Fibroblast of peridontal ligament (primary cell): ENCODE data around the gene ALDH1A2.
"Not testable (repeated sequence)": the region's sequence is repeated elsewhere in the genome, so short reads cannot be mapped to it uniquely, and the experiment has no call there.

Experiments
- DNase-seq: peaks from one replicate; pipeline ENCODE4 v3.0.0-alpha.2; 2010; ENCODE audit errors: extremely low read depth

ALDH1A2 gene

GRCh38 chr15:58040150-58040549 is 25.4 kb downstream of the ALDH1A2 start:
- no peak for DNase-seq

GRCh38 chr15:58039079-58040035 is 26.2 kb downstream of the ALDH1A2 start:
- no peak for DNase-seq

- DNase-seq, result peak; percentile 18
These were observed 27.0 kb downstream of the ALDH1A2 start for GRCh38 chr15:58038426-58039078.

- DNase-seq, result no peak
These were observed 27.7 kb downstream of the ALDH1A2 start for GRCh38 chr15:58037723-58038301.

- DNase-seq, result no peak
These were observed 28.9 kb downstream of the ALDH1A2 start for GRCh38 chr15:58036579-58036978.

GRCh38 chr15:58028392-58028791 is 37.1 kb downstream of the ALDH1A2 start:
- not testable (repeated sequence) for DNase-seq

GRCh38 chr15:58026552-58026951 is 39.0 kb downstream of the ALDH1A2 start:
- no peak for DNase-seq

- peak; percentile 3 for DNase-seq
These were observed 39.5 kb downstream of the ALDH1A2 start for GRCh38 chr15:58026051-58026450.

- DNase-seq, result no peak
These were observed 43.9 kb downstream of the ALDH1A2 start for GRCh38 chr15:58021332-58022230.

- DNase-seq, result no peak
These were observed 45.8 kb downstream of the ALDH1A2 start for GRCh38 chr15:58019503-58020376.

GRCh38 chr15:58017869-58018268 is 47.6 kb downstream of the ALDH1A2 start:
- no peak for DNase-seq

- no peak for DNase-seq
These were observed 48.8 kb downstream of the ALDH1A2 start for GRCh38 chr15:58016581-58017175.

GRCh38 chr15:58015565-58015964 is 49.9 kb downstream of the ALDH1A2 start:
- DNase-seq, result no peak

- no peak for DNase-seq
These were observed 51.0 kb downstream of the ALDH1A2 start for GRCh38 chr15:58014470-58014869.

GRCh38 chr15:58014040-58014439 is 51.5 kb downstream of the ALDH1A2 start:
- DNase-seq, result no peak

GRCh38 chr15:58010983-58011382 is 54.5 kb downstream of the ALDH1A2 start:
- no peak for DNase-seq

- DNase-seq, result no peak
These were observed 61.7 kb downstream of the ALDH1A2 start for GRCh38 chr15:58003810-58004209.

GRCh38 chr15:58002338-58003126 is 63.0 kb downstream of the ALDH1A2 start:
- DNase-seq, result no peak

- DNase-seq, result not testable (repeated sequence)
These were observed 65.8 kb downstream of the ALDH1A2 start for GRCh38 chr15:57999699-58000098.
